Activated CD4-positive, CD25-positive, alpha-beta regulatory T cell treated with anti-CD3 and anti-CD28 coated beads, Interleukin-2, amount 50 U/mL, for 72 hours (primary cell): Measurements from ENCODE around the gene CYP2A7.
"Not testable (repeated sequence)": the region's sequence is repeated elsewhere in the genome, so short reads cannot be mapped to it uniquely, and the experiment has no call there.

ENCODE experiments used
- DNase-seq: peaks from one replicate; pipeline ENCODE4 v3.0.0; 2021

Gene CYP2A7

GRCh38 chr19:40882062-40882461 is at the start of gene CYP2A7:
TSS of gene CYP2A7 (minus strand) at chr19:40882231. CDS start at chr19:40882210, 21 bp downstream.
- DNase-seq = not testable (repeated sequence)

GRCh38 chr19:40930799-40931198 is 48.8 kb upstream of the CYP2A7 start:
- not testable (repeated sequence) for DNase-seq

- DNase-seq = not testable (repeated sequence)
Observed at GRCh38 chr19:40929942-40930341, 47.9 kb upstream of the CYP2A7 start.

GRCh38 chr19:40928850-40929249 is 46.8 kb upstream of the CYP2A7 start:
- no peak for DNase-seq

- DNase-seq = no peak
Observed at GRCh38 chr19:40927567-40927966, 45.5 kb upstream of the CYP2A7 start.

GRCh38 chr19:40926276-40926675 is 44.2 kb upstream of the CYP2A7 start:
- DNase-seq = not testable (repeated sequence)

- no peak for DNase-seq
Observed at GRCh38 chr19:40923934-40924391, 41.9 kb upstream of the CYP2A7 start.

GRCh38 chr19:40922237-40923160 is 40.5 kb upstream of the CYP2A7 start:
- DNase-seq = not testable (repeated sequence)

GRCh38 chr19:40921005-40921897 is 39.2 kb upstream of the CYP2A7 start:
- no peak for DNase-seq

GRCh38 chr19:40920300-40921004 is 38.4 kb upstream of the CYP2A7 start:
- no peak for DNase-seq

GRCh38 chr19:40919530-40920299 is 37.7 kb upstream of the CYP2A7 start:
- not testable (repeated sequence) for DNase-seq

- not testable (repeated sequence) for DNase-seq
Observed at GRCh38 chr19:40918303-40918702, 36.3 kb upstream of the CYP2A7 start.

- DNase-seq = no peak
Observed at GRCh38 chr19:40908976-40909375, 26.9 kb upstream of the CYP2A7 start.

- DNase-seq = peak; percentile 52
Observed at GRCh38 chr19:40907968-40908735, 26.1 kb upstream of the CYP2A7 start.

- DNase-seq = no peak
Observed at GRCh38 chr19:40906512-40906911, 24.5 kb upstream of the CYP2A7 start.

- not testable (repeated sequence) for DNase-seq
Observed at GRCh38 chr19:40904673-40905156, 22.7 kb upstream of the CYP2A7 start.

- DNase-seq = not testable (repeated sequence)
Observed at GRCh38 chr19:40901975-40902750, 20.1 kb upstream of the CYP2A7 start.

GRCh38 chr19:40900521-40900920 is 18.5 kb upstream of the CYP2A7 start:
- DNase-seq = not testable (repeated sequence)

- DNase-seq = not testable (repeated sequence)
Observed at GRCh38 chr19:40899964-40900363, 17.9 kb upstream of the CYP2A7 start.
